Lower leg skin (tissue), 3 donors: Measurements from ENCODE around the gene ELAC1.

Experiments
- CTCF ChIP-seq, 3 donors: fragments of 450-650 bp; IDR thresholded peaks; one replicate each; pipeline ENCODE4 v1.5.1; 2016; ENCODE audit warnings: antibody characterized with exemption in 3 of 3, mild to moderate bottlenecking in 3 of 3, moderate library complexity in 2 of 3
- POLR2A ChIP-seq, 2 donors: fragments of 450-650 bp; IDR thresholded peaks; one replicate each; pipeline ENCODE4 v1.6.1; 2016 to 2017; ENCODE audit warnings: antibody characterized with exemption in 2 of 2, mild to moderate bottlenecking in 1 of 2, moderate library complexity in 1 of 2

DNA sequence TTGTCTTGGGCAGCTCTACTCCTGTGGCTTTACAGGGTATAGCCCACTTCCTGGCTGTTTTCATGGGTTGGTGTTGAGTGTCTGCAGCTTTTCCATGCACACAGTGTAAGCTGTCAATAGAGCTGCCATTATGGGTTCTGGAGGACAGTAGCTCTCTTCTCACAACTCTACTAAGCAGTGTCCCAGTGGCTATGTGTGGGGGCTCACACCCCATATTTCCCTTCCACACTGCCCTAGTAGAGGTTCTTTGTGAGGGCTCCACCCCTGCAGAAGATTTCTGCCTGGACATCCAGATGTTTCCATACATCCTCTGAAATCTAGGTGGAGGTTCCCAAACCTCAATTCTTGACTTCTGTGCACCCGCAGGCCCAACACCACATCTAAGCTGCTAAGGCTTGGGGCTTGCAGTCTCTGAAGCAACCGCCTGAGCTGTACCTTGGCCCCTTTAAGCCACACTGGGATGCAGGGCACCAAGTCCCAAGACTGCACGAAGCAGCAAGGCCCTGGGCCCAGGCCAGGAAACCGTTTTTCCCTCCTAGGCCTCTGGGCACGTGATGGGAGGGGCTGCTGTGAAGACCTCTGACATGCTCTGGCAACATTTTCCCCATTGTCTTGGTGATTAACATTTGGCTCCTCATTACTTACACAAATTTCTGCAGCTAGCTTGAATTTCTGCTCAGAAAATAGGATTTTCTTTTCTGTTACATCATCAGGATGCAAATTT is 9.4 kb downstream of the ELAC1 start:
- TF ChIP-seq CTCF (IDR thresholded peaks at IDR 0.05) (no peak), POLR2A (IDR thresholded peaks at IDR 0.05) (no peak)
